ENCODE data around the gene TRIM47.
A peak's percentile ranks its signal among the peaks of the same experiment; 100 is the strongest.

Gene TRIM47

GRCh38 chr17:75828076-75828400 lies 50.3 kb downstream of the TRIM47 start:
- no peak for DNase-seq

- DNase-seq = peak; percentile 64
These were observed 50.9 kb downstream of the TRIM47 start for GRCh38 chr17:75827308-75828075.

- DNase-seq = no peak
These were observed 51.6 kb downstream of the TRIM47 start for GRCh38 chr17:75826561-75827307.

- DNase-seq = no peak
These were observed 52.5 kb downstream of the TRIM47 start for GRCh38 chr17:75825748-75826370.

GRCh38 chr17:75825149-75825552 lies 53.2 kb downstream of the TRIM47 start:
- no peak for DNase-seq

- no peak for DNase-seq
These were observed 53.7 kb downstream of the TRIM47 start for GRCh38 chr17:75824666-75825065.
